Ascending aorta (tissue), 2 donors: ENCODE results near the gene LTBP2. TPM values are rescaled to one million over a fixed set of nuclear protein-coding genes. Genes with fewer than 3 reads are reported as not detected.

Source experiments
- DNase-seq, 2 donors: peaks; one replicate each; pipeline ENCODE4 v3.0.0-alpha.2; 2019; ENCODE audit warnings: low spot score in 2 of 2
- H3K27ac ChIP-seq, 2 donors: fragments of 200-600 bp; sonication (generic); one replicate each; pipeline ENCODE4 v1.5.1; 2016 to 2017; ENCODE audit warnings: mild to moderate bottlenecking in 1 of 2
- H3K27me3 ChIP-seq: fragments of 200-600 bp; sonication (generic); one replicate; pipeline ENCODE4 v1.5.1; 2017
- H3K36me3 ChIP-seq, 2 donors: fragments of 200-600 bp; sonication (generic); one replicate each; pipeline ENCODE4 v1.5.1; 2016
- H3K4me1 ChIP-seq, 2 donors: fragments of 200-600 bp; sonication (generic); one replicate each; pipeline ENCODE4 v1.5.1; 2016 to 2017; ENCODE audit warnings: mild to moderate bottlenecking in 1 of 2
- H3K4me3 ChIP-seq, 2 donors: fragments of 200-600 bp; sonication (generic); one replicate each; pipeline ENCODE4 v1.5.1; 2016 to 2017; ENCODE audit warnings: mild to moderate bottlenecking in 1 of 2
- H3K9me3 ChIP-seq, 2 donors: fragments of 200-600 bp; sonication (generic); one replicate each; pipeline ENCODE4 v1.5.1; 2016
- intact Hi-C: fragments of 100-400 bp; cut with DNase I; formaldehyde crosslinking; loops from one replicate; pipeline ENCODE4 v1.15.1; 2023
- total RNA-seq: library from RNA; depleted of rRNA; stranded (reverse); fragments of >200 nt; gene quantifications from one replicate; pipeline ENCODE4 v1.1.0, GENCODE V29; 2016
- TF ChIP-seq, protein P1 (sequence below), 3 experiments: fragments of 200-600 bp in 2 of 3; fragments of 450-650 bp in 1 of 3; sonication (generic) in 2 of 3; IDR thresholded peaks; one replicate each; pipeline ENCODE4 v1.5.1; 2016 to 2019; ENCODE audit warnings: antibody characterized with exemption in 3 of 3, mild to moderate bottlenecking in 1 of 3, moderate library complexity in 1 of 3

Gene LTBP2
- total RNA-seq, 1 donor from 2014 or later, result 383 TPM

DNA sequence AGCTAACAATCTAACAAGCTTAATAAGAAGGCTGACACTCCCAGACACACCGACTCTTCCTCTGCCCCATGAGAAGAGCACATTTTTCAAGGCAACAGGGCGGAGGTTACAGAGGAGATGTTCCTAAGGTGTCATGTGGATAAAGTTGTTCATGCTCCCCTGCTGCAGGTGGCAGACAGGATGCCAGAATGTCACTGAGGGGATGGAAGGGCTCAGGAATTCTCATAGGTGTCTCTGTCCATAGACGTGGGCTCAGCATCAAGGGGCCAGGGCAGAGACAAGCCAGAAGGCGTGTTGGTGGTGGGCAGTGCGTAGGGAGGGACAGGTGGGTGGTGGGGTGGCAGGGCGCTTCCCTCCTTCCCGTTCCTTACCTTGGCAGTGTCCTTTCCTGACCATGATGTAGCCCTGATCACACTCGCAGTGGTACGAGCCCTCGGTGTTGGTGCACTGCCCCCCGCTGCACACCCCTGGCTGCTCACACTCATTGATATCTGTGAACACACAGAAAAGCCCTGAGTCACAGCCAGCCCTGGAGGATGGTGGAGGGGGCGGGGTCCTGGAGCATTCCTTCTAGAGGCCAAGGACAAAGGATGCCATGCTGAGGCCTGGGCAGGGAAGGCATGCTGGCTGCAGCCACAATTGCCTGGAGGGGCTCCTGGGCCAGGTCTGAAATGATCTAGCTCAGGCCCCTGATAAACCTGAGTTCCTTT is 95.4 kb downstream of the LTBP2 start:
- H3K27me3 ChIP-seq, result no peaks in the 10 kb centered on the region
- no peak for DNase-seq
- H3K9me3 ChIP-seq, result no peaks in the 10 kb centered on the region
- intact Hi-C loops, result no loop called here
- TF ChIP-seq, protein P1, sequence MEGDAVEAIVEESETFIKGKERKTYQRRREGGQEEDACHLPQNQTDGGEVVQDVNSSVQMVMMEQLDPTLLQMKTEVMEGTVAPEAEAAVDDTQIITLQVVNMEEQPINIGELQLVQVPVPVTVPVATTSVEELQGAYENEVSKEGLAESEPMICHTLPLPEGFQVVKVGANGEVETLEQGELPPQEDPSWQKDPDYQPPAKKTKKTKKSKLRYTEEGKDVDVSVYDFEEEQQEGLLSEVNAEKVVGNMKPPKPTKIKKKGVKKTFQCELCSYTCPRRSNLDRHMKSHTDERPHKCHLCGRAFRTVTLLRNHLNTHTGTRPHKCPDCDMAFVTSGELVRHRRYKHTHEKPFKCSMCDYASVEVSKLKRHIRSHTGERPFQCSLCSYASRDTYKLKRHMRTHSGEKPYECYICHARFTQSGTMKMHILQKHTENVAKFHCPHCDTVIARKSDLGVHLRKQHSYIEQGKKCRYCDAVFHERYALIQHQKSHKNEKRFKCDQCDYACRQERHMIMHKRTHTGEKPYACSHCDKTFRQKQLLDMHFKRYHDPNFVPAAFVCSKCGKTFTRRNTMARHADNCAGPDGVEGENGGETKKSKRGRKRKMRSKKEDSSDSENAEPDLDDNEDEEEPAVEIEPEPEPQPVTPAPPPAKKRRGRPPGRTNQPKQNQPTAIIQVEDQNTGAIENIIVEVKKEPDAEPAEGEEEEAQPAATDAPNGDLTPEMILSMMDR (IDR thresholded peaks at IDR 0.05), result no peak
- H3K4me1 ChIP-seq, result peaks cover 5 to 26% of the 10 kb centered on the region in 2 donors
- H3K4me3 ChIP-seq, result no peak overlapping the region
- H3K27ac ChIP-seq, result peak overlapping the region; percentile 78 to 82
- peaks cover 46 to 60% of the 10 kb centered on the region in 2 donors for H3K36me3 ChIP-seq

DNA sequence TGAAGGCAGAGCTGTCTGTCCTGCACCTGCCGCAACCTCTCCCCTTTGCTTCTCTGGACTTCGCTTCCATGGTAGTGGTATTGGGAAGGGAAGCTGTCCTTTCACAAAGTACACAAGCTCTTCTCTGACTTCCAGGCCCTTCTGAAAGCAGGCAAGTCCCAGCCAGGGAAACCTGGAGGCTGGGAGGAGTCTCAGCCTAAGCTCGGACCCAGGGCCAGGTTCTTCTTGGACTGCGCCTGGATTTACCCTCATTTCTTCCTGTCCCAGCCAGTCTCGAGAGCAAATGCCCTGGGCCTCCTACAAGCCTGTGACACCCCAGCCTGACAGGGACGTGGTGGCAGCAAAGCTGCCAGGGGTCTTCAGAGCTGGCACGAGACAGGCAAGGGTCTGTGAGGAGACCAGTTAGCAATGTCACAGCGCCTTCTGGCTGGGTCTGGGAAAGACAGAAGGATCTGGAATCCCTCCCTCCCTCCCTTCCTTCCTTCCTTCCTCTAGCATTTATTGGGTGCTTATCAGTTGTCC is 96.1 kb downstream of the LTBP2 start:
- DNase-seq, result no peak
- intact Hi-C loops, result no loop called here
- H3K4me3 ChIP-seq, result no peak overlapping the region
- peak overlapping the region; percentile 78 to 82 for H3K27ac ChIP-seq
- no peaks in the 10 kb centered on the region for H3K27me3 ChIP-seq
- TF ChIP-seq, protein P1 (IDR thresholded peaks at IDR 0.05), result no peak
- peaks cover 5 to 32% of the 10 kb centered on the region in 2 donors for H3K4me1 ChIP-seq
- peaks cover 39 to 53% of the 10 kb centered on the region in 2 donors for H3K36me3 ChIP-seq
- H3K9me3 ChIP-seq, result no peaks in the 10 kb centered on the region

DNA sequence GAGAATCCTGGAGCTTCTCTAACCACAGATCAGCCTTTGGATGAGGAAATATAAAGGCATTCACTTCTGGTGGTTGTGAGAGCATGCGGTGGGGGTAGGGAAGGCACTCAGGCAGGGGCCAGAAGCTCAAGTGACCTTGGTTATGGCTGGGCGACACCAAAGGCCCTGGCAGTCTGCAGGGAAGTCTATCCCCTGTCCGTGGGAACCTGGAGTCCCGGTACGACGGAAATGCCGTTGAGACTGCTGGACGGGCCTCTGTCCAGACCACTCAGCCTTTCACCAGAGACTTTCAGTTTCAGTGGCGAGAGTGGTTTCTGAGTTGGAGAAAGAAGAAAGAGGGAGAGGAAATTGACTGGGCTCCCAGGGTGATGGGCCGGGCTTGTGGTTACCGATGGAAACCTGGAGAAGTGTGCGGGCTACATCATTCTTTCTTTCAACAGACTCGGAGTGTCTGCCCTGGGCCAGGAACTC is 97.5 kb downstream of the LTBP2 start:
- TF ChIP-seq, protein P1 (IDR thresholded peaks at IDR 0.05), result no peak
- no peaks in the 10 kb centered on the region for H3K9me3 ChIP-seq
- DNase-seq, result peak; percentile 42 to 82
- peaks cover 5 to 39% of the 10 kb centered on the region in 2 donors for H3K4me1 ChIP-seq
- H3K27me3 ChIP-seq, result no peaks in the 10 kb centered on the region
- intact Hi-C loops, result loop anchor here (5.0 kb wide), 1 partner anchor 33 kb away; no protein-coding TSS in a partner anchor
- H3K4me3 ChIP-seq, result peak overlapping the region in 1 of 2 donors; percentile 1
- peaks cover 45 to 52% of the 10 kb centered on the region in 2 donors for H3K36me3 ChIP-seq
- peak overlapping the region; percentile 78 to 82 for H3K27ac ChIP-seq

DNA sequence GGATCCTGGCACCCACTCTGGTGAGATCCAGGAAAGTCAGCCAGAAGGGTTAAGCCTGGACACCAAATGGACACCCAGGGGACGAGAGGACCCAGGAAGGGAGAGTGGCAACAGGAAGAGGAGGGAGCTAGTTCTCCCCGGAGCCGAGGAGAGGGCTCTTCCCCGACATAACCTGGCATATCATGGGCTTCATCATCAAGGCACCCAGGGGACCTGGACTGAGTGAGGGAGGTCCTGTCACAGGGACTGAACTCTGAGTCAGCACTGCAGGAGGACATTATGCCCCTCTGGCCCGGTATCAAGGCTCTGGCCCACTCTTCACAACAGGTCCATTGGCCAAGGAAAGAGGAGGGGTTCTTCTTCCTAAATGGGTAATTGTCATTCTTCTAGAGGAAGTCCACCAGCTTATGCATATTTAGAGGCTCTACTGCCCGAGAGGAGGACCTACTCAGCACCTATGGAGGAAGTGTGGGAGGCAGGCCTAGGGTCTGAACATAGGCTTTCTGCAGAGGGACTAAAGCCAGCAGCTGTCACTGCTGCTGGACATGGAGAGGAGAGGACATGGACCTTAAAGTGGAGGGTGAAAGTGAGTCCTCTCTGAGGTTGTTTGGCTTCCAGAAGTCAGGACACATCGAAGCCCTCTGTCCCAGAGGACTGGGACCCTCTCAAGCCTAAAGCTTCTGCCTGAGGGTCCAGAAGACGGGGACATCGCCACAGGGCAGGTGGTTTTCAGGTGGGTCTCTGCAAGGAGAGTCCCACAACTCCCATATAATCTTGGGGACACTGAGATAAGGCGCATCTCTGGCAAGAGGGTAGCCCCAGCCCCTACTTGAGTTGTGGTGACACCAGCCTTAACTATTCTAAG is 99.8 kb downstream of the LTBP2 start:
- Histone ChIP-seq H3K27me3 (no peaks in the 10 kb centered on the region), H3K4me1 (peaks cover 5 to 39% of the 10 kb centered on the region in 2 donors)
- DNase-seq, result peak in 1 of 2 donors; percentile 78

DNA sequence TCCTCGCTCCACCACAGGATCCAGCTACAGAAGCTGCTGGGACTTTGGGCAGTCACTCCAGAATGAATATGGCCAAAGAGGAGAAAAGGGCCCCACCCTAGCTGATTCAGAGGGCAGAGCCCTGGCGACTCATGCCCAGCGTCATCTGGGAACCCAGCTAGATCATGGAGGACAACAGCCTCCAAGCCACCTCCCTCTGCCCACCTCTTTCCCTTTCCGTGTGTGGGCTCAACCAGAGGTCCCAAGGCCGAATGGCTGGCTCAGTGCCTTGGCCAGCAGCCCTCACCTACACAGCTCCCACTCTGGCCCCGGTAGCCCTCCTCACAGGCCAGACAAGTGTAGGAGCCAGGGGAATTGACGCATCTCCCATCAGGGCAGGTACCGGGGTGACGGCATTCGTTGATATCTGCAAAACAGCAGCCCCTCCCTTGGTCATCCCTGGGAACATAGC is 101.1 kb downstream of the LTBP2 start:
- H3K27ac ChIP-seq, result peak overlapping the region; percentile 78 to 82
- no peaks in the 10 kb centered on the region for H3K27me3 ChIP-seq
- peaks cover 5 to 39% of the 10 kb centered on the region in 2 donors for H3K4me1 ChIP-seq
- TF ChIP-seq, protein P1 (IDR thresholded peaks at IDR 0.05), result no peak
- peaks cover 53 to 57% of the 10 kb centered on the region in 2 donors for H3K36me3 ChIP-seq
- no peaks in the 10 kb centered on the region for H3K9me3 ChIP-seq
- intact Hi-C loops, result loop anchor here (5.0 kb wide), 1 partner anchor 36 kb away; no protein-coding TSS in a partner anchor
- peak in 1 of 2 donors; percentile 85 for DNase-seq
- H3K4me3 ChIP-seq, result no peak overlapping the region

More for the DNA sequence above, 99.8 kb downstream of the LTBP2 start:
- TF ChIP-seq, protein P1 (IDR thresholded peaks at IDR 0.05), result no peak
- Histone ChIP-seq H3K4me3 (no peak overlapping the region), H3K9me3 (no peaks in the 10 kb centered on the region), H3K27ac (peak overlapping the region; percentile 78 to 82), H3K36me3 (peaks cover 47 to 54% of the 10 kb centered on the region in 2 donors)
- intact Hi-C loops, result loop anchor here (5.0 kb wide), 1 partner anchor 35 kb away; no protein-coding TSS in a partner anchor
